DMS 273 treated with DMSO at 0.1 percent for 48 hours (cell line): ENCODE results near the gene PLCL2.
A peak's percentile ranks its signal among the peaks of the same experiment; 100 is the strongest.
"Not testable (repeated sequence)": the region's sequence is repeated elsewhere in the genome, so short reads cannot be mapped to it uniquely, and the experiment has no call there.

Experiments
- DNase-seq: peaks from one replicate; lab custom pipeline; 2025; lab: John Stamatoyannopoulos, UW

PLCL2 gene

DNA sequence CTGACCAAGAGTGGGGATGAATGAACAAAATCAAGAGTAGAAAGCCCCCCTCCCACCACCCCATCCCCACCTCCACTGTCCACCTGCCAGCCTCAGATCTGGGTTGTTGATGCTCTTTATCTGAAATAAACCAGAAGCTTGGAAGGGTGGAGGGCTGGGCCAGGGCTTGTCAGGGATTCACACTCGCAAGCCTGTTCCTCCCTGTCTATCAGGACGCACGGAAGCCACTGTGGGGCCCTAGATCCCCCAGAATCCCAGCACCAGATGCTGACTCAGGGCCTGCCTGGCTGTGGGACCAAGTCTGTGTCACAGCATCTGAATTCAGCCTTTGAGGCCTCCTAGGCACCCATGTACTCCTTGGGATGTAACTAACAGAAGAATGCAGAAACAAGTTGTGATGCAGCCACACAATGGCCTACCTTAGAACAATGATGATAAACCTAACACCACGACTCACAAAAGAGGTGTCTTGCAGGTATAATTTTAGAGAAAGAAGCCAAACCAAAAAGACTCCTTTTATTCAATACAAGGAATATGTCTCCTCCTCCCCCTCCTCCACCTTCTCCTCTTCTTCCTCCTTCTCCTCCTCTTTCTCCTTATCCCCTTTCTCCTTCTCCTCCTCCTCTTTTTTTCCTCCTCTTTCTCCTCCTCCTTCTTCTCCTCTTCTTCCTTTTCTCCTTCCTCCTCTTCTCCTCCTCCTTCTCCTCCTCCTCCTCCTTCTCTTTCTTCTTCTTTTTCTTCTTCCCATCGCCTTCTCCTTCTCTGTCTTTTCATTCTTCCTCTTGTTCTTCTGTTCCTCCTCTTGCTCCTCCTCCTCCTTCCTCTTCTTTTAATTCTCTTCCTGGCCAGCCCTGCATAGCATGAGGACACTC lies 234.7 kb downstream of the PLCL2 start:
- no peak for DNase-seq

DNA sequence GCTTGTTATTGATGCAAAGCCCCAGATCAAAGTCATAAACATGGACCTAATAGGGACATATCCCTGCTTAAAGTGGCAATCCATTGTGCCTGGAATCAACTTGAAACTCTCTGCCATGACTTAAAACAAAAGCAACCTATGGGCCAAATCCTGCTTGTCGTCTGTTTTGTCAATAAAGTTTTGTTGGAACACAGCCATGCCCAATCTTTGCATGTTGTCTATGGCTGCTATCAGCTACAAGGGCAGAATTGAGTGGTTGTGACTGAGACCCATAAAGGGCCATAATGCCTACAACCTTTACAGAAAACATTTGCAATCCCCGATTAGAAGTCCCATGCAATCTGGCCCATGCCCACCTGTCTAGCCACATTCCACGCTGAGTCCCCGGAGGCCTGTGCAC lies 235.4 kb downstream of the PLCL2 start:
- DNase-seq: no peak

DNA sequence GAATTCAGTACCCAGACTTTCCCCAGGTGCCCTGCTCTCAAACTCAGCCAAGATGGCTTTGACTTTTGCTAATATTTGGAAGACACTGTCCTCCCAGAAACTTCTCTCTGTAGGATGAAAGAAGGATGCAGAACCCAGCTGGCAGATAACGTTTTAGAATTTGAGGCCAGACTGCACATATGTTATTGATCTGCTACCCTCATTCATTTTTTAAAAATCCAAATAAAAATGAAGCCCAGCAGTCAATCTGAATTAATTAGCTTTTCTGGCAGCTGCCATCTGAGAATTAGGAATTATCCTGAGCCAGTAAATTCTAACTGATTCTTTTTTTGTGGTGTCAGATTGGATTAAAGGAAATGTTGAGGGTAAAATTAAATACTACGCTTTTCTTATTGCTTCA lies 236.6 kb downstream of the PLCL2 start:
- DNase-seq: no peak

DNA sequence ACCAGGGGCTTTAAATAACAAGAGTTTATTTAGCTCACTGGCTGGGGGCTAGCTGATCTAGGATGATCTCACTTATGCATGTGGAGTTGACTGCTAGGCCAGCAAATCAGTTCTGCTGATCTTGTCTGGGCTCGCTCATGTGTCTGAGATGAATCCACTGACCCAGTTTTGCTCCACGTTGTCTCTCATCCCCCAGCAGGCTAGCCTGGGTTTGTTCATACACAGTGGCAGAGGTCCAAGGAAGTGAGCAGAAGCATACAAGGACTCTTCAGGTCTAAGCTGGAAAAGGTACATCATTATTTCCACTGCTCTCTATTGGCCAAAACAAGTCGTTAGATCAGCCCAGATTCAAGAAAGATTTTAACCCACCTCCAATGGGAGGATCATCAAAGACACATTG lies 238.0 kb downstream of the PLCL2 start:
- no peak for DNase-seq

DNA sequence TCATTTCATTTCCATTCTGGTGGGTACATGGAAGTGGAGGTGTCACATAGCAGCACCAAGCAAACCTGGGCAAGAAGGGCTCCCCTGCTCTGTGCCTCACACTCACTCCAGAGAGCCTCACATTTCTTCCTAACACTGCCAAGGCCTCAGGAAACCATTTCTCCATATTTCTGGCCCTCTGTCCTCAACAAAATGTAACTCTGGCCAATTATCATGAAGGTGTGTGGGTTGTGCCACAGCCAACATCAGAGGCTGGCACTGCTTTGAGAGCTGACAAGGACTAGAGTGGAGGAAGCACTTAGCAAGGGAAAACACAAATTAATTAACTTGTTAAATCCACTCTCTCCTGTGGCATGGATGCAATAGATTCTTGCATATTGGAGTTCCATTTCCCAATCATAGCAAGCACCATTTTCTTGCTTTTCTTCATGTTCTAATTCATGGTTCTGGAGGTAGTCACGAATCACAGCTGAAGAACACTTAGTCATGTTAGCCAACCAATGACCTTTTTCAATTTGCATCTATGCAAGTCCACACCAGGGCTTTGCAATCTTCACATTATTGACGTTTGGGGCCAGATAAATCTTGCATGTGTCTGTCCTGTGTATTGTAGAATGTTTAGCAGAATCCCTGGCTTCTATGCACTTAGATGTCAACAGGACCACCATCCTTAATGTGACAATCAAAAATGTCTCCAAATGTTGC lies 241.1 kb downstream of the PLCL2 start:
- no peak for DNase-seq

DNA sequence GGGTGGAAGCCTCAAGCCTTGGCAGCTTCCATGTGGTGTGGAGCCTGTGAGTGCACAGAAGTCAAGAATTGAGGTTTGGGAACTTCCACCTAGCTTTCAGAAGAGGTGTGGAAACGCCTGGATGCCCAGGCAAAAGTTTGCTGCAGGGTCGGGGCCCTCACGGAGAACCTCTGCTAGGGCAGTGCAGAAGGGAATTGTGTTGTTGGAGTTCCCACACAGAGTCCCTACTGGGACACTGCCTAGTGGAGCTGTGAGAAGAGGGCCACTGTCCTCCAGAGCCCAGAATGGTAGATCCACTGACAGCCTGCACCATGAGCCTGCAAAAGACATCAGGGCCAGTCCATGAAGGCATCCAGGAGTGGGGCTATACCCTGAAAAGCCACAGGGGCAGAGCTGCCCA lies 243.9 kb downstream of the PLCL2 start:
- DNase-seq: not testable (repeated sequence)

DNA sequence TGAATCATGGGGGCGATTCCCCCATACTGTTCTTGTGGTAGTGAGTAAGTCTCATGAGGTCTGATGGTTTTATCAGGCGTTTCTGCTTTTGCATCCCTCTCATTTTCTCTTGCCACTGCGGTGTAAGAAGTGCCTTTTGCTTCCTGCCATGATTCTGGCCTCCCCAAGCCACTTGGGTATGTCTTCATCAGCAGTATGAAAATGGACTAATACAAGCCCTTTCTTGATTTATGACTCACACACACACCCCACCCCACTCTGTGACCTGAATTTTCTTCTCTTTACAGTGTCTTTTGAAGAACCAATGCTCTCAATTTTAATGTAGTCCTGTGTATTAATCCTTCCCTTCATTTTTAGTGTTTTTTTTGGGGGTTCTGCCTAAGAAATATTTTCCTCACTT lies 244.8 kb downstream of the PLCL2 start:
- DNase-seq: no peak

DNA sequence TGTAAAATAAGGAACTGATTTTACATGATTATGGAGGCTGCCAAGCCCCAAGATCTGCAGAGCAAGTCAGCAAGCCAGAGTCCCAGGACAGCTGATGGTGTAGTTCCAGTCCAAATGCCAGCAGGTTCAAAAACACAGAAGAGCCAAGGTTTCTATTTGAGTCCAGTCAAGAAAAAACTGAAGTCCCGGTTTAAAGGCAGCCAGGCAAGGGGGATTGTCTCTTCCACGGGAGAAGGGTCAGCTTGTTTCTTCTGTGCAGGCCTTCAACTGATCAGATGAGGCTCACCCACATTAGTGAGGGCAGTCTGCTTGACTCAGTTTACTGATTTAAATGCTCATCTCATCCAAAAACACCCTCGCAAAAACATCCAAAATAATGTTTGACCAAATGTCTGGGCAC lies 246.2 kb downstream of the PLCL2 start:
- DNase-seq: no peak

DNA sequence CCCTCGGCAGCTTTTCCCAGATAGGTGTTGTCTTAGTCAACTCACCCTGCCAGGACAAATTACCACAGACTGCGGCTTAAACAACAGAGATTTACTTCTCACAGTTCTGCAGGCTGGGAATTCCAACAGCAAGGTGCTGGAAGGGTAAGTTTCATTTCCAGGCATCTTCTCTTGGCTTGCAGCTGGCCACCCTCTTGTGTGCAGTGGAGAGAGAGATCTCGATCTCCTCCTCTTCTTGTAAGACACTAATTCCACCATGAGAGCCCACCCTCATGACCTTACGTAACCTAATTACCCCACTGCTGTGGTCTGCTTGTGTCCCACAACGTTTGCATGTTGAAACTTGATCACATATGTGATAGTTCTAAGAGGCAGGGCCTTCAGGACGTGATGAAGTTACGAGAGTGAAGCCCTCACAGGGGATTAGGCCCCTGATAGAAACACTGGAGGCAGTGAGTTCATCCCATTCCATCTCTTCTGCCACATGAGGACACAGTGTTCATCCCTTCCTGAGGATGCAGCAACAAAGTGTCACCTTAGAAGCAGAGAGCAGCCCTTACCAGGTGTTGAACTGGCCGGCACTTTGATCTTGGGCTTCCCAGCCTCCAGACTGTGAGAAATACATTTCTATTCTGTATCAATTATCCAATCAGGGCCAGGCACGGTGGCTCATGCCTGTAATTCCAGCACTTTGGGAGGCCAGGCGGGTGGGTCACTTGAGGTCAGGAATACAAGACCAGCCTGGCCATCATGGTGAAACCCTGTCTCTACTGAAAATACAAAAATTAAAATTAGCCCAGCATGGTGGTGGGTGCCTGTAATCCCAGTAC lies 247.7 kb downstream of the PLCL2 start:
- no peak for DNase-seq

DNA sequence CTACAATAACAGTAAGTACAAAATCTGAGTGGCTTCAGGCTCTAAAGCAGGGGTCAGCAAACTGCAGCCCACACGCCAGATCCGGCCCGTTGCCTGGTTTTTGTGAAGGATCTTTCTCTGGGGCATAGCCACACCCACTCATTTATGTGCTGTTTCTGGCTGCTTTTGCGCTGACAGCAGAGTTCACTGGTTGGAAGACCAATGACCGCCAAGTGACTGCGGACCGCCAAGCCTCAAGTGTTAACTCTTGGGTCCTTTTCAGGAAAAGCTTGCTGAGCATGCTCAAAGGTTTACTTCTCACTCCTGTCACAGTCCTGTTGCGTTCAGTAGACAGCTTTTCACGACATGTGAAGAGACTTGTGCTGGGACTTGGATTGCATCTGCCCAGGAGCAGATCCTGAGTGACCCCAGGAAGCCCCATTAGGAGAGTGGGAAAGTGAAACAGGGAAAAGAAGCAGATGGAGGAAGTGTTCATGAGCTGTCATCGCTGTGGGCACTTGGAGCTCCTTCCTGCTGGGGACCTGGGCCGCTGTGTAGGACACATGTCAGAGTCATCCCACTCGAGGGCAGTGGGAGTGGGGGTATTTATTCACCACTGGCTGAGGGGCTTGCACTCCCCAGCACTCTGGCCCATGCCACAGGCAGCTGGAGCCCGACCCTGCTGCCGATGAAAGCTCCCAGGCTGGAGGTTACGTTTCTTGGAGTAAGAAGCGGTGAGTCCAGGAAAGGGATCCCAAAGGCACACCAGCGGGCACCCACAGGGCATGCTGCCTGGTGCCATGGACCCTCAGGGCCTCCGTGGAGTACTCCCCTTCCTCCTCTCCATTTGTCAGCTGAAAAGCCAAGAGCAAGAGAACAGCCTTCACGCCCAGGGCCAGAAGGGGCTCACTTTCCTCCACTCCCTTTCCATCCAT lies 249.1 kb downstream of the PLCL2 start:
- no peak for DNase-seq

DNA sequence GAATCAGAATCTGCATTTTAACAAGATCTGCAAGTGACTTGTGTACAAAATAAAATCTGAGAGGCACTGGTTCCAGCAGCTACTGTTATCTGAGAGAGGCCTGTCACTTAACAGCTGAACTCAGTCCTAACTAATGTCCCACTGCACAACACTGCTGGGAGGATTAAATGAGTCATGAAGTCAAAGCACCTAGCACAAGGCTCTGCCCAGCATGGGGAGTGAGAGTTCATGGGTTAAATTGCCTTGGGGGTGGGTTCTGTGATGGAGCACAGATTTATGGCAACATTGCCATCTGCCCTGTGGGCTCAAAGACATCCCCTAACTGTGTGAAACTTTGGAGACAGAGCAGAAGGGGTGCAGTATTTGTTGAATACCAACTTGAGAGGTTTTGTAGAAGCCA lies 250.9 kb downstream of the PLCL2 start:
- DNase-seq: no peak

DNA sequence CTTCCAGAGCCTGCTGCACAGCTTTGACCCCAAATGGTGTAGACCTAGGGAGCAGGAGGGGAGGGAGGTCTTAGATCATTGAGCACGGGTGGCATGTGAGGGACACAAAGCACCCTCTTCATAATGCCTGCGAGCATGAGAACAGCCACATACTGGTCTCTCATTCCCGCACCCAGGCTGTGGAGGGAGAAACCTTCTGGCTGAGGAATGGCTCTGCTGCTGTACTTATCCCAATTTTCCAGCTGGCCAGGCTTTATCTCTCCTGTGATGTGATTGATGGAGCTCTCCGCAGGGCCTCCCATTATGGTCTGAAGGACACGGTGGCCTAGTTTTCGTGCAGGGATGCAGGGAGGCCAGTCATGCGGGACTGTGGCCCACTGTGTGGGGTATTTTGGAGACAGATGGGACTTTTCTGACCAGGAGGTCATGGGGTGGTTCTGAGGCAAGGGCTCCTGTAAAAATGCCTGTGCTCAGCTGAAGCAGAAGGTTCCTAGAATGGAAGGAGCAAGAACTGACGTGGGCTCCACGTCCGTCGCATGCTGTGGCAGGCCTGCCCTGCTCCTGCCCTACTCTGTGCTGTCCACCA lies 251.5 kb downstream of the PLCL2 start:
- peak; percentile 13 for DNase-seq

DNA sequence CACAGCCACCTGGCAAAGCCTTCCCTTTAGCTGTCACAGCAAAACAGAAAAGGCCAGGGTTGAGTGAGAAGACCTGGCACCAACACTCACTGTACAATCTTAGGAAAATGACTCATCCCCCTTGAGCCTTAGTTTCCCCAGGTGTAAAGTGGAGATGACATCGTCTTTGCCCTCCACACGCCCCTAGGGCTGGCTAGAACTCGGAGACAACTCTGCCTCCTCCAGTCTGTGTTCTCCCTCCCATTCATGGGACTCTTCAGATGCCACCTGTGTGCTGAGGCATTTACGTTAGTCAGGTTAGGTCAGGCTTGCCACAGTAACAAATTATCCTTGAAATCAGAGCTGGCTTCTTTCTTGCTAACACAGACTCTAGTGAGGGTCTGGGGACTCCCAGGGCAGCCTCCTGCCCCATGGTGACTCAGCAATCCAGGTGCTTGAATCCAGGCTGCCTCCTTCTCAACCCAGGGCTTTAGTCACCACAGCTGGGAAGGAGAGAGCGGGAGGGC lies 252.6 kb downstream of the PLCL2 start:
- DNase-seq: no peak

DNA sequence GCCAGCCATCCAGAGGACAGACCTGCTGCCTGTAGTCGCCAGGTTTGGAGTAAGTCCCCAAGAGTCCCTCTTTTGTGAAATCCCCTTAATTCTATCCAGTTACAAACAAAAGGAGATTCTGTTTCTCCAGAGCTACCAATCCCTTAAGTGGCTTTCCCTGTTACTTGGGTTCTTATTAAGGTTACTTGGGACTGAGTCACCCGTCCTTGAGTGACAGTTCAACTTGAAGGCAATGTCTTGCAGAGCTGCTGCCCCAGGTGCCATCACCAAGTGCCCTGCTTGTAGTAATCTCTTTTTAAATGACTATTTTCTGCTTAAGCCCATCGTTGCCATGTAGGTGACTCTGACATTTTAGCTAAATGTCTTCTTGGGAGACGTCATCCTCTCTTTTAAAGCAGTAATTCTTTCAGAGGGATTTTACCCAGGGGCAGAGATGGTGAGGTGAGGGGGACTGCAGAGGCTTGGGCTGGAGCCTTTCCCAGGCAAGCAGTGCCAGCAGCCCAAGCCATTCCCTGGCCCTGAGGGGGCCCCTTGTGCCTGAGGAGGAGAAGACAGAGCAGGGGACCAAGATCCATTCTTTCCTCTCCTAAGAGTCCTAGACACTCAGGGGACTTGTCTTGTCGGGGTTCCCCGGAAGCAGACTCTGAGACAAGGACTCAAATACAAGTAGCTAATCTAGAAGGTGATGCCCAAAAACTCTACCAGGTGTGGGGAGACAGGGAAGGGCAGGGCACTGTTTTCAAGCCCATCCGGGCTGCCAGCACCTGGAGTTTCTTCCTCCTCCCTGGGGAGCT lies 253.7 kb downstream of the PLCL2 start:
- DNase-seq: no peak
